ENCODE results near the gene FMNL2. TPM values are rescaled to one million over a fixed set of nuclear protein-coding genes. Genes with fewer than 3 reads are reported as not detected.

FMNL2 gene
- total RNA-seq, 1 donor from 2014 or later = 69.7 TPM

GRCh38 chr2:152493945-152494528 is 159.1 kb downstream of the FMNL2 start:
- no peak for DNase-seq (ENCODE audit: low read depth)

GRCh38 chr2:152496371-152496770 is 161.4 kb downstream of the FMNL2 start:
- DNase-seq (ENCODE audit: low read depth) = no peak

GRCh38 chr2:152497481-152498052 is 162.6 kb downstream of the FMNL2 start:
- DNase-seq (ENCODE audit: low read depth) = peak; percentile 85

- no peak for DNase-seq (ENCODE audit: low read depth)
Observed at GRCh38 chr2:152499331-152499816, 164.4 kb downstream of the FMNL2 start.

GRCh38 chr2:152499896-152500735 is 165.1 kb downstream of the FMNL2 start:
- peak; percentile 91 for DNase-seq (ENCODE audit: low read depth)

GRCh38 chr2:152500772-152501171 is 165.8 kb downstream of the FMNL2 start:
- no peak for DNase-seq (ENCODE audit: low read depth)

GRCh38 chr2:152501666-152502065 is 166.7 kb downstream of the FMNL2 start:
- no peak for DNase-seq (ENCODE audit: low read depth)

GRCh38 chr2:152504618-152505017 is 169.6 kb downstream of the FMNL2 start:
- DNase-seq (ENCODE audit: low read depth) = peak; percentile 47

GRCh38 chr2:152505495-152505906 is 170.5 kb downstream of the FMNL2 start:
- peak; percentile 93 for DNase-seq (ENCODE audit: low read depth)

- peak; percentile 92 for DNase-seq (ENCODE audit: low read depth)
Observed at GRCh38 chr2:152506843-152507242, 171.9 kb downstream of the FMNL2 start.

- peak; percentile 33 for DNase-seq (ENCODE audit: low read depth)
Observed at GRCh38 chr2:152507907-152508306, 172.9 kb downstream of the FMNL2 start.

- DNase-seq (ENCODE audit: low read depth) = peak; percentile 67
Observed at GRCh38 chr2:152508446-152508845, 173.5 kb downstream of the FMNL2 start.

- DNase-seq (ENCODE audit: low read depth) = no peak
Observed at GRCh38 chr2:152509772-152510491, 175.0 kb downstream of the FMNL2 start.

GRCh38 chr2:152510621-152511020 is 175.6 kb downstream of the FMNL2 start:
- no peak for DNase-seq (ENCODE audit: low read depth)

GRCh38 chr2:152511981-152512380 is 177.0 kb downstream of the FMNL2 start:
- DNase-seq (ENCODE audit: low read depth) = no peak

- DNase-seq (ENCODE audit: low read depth) = no peak
Observed at GRCh38 chr2:152513029-152513428, 178.1 kb downstream of the FMNL2 start.

- DNase-seq (ENCODE audit: low read depth) = peak; percentile 65
Observed at GRCh38 chr2:152513681-152514080, 178.7 kb downstream of the FMNL2 start.

GRCh38 chr2:152518034-152518433 is 183.1 kb downstream of the FMNL2 start:
- peak; percentile 19 for DNase-seq (ENCODE audit: low read depth)

- DNase-seq (ENCODE audit: low read depth) = no peak
Observed at GRCh38 chr2:152518641-152519580, 183.9 kb downstream of the FMNL2 start.

GRCh38 chr2:152519581-152519952 is 184.6 kb downstream of the FMNL2 start:
- no peak for DNase-seq (ENCODE audit: low read depth)

- no peak for DNase-seq (ENCODE audit: low read depth)
Observed at GRCh38 chr2:152520759-152521158, 185.8 kb downstream of the FMNL2 start.
